Activated naive CD4-positive, alpha-beta T cell (primary cell): Measurements from ENCODE around the gene ELAVL4.
"Not testable (repeated sequence)": the region's sequence is repeated elsewhere in the genome, so short reads cannot be mapped to it uniquely, and the experiment has no call there.

ENCODE experiments used
- DNase-seq, 4 experiments: peaks; one replicate each; lab custom pipeline; 2025; lab: John Stamatoyannopoulos, UW

The ELAVL4 gene

GRCh38 chr1:50126927-50127715 is 18.4 kb downstream of the ELAVL4 start:
- no peak for DNase-seq

GRCh38 chr1:50129201-50129600 is 20.5 kb downstream of the ELAVL4 start:
- no peak for DNase-seq

GRCh38 chr1:50132347-50132894 is 23.7 kb downstream of the ELAVL4 start:
- no peak for DNase-seq

- no peak for DNase-seq
Observed at GRCh38 chr1:50135716-50136115, 27.0 kb downstream of the ELAVL4 start.

GRCh38 chr1:50139339-50140181 is 30.8 kb downstream of the ELAVL4 start:
- no peak for DNase-seq

- no peak for DNase-seq
Observed at GRCh38 chr1:50140182-50140447, 31.4 kb downstream of the ELAVL4 start.

- no peak for DNase-seq
Observed at GRCh38 chr1:50147191-50147850, 38.6 kb downstream of the ELAVL4 start.

- DNase-seq, result no peak
Observed at GRCh38 chr1:50148142-50148923, 39.6 kb downstream of the ELAVL4 start.

- DNase-seq, result no peak
Observed at GRCh38 chr1:50152236-50152635, 43.5 kb downstream of the ELAVL4 start.

GRCh38 chr1:50155541-50155940 is 46.8 kb downstream of the ELAVL4 start:
- DNase-seq, result no peak

- no peak for DNase-seq
Observed at GRCh38 chr1:50156241-50157010, 47.7 kb downstream of the ELAVL4 start.

- DNase-seq, result no peak
Observed at GRCh38 chr1:50157306-50157941, 48.7 kb downstream of the ELAVL4 start.

- no peak for DNase-seq
Observed at GRCh38 chr1:50158421-50158820, 49.7 kb downstream of the ELAVL4 start.

GRCh38 chr1:50163680-50164079 is 55.0 kb downstream of the ELAVL4 start:
- DNase-seq, result no peak

- DNase-seq, result not testable (repeated sequence)
Observed at GRCh38 chr1:50166351-50166750, 57.6 kb downstream of the ELAVL4 start.

GRCh38 chr1:50172299-50172698 is 63.6 kb downstream of the ELAVL4 start:
- no peak for DNase-seq

- no peak for DNase-seq
Observed at GRCh38 chr1:50174101-50174500, 65.4 kb downstream of the ELAVL4 start.

- DNase-seq, result no peak
Observed at GRCh38 chr1:50175719-50176639, 67.3 kb downstream of the ELAVL4 start.

- DNase-seq, result no peak
Observed at GRCh38 chr1:50177994-50178393, 69.3 kb downstream of the ELAVL4 start.
